Memory B cell (primary cell): ENCODE results near the gene PLCH1.
"Not testable (repeated sequence)": the region's sequence is repeated elsewhere in the genome, so short reads cannot be mapped to it uniquely, and the experiment has no call there.

Source experiments
- ATAC-seq: fragments of 150-1000 bp; cut with Tn5 transposase; 2 replicates; pipeline ENCODE4 v1.10.0; 2021; ENCODE audit warnings: low read depth, mild to moderate bottlenecking, moderate library complexity
- DNase-seq, 2 donors: peaks; one replicate each; pipeline ENCODE4 v3.0.0; 2022; ENCODE audit warnings: low spot score in 2 of 2
- H3K27ac Mint-ChIP-seq: one replicate; pipeline ENCODE4 v1.8.0; 2022; ENCODE audit warnings: mild to moderate bottlenecking, moderate library complexity, mixed read lengths
- H3K27me3 Mint-ChIP-seq: one replicate; pipeline ENCODE4 v1.8.0; 2022; ENCODE audit warnings: mixed read lengths
- H3K36me3 Mint-ChIP-seq: one replicate; pipeline ENCODE4 v1.8.0; 2022; ENCODE audit warnings: mild to moderate bottlenecking, mixed read lengths
- H3K4me1 Mint-ChIP-seq: one replicate; pipeline ENCODE4 v1.8.0; 2022; ENCODE audit warnings: mixed read lengths
- H3K4me3 Mint-ChIP-seq: one replicate; pipeline ENCODE4 v1.8.0; 2022; ENCODE audit warnings: mild to moderate bottlenecking, moderate library complexity, mixed read lengths
- H3K9me3 Mint-ChIP-seq: one replicate; pipeline ENCODE4 v1.8.0; 2022; ENCODE audit warnings: mixed read lengths

Gene PLCH1

GRCh38 chr3:155631323-155632019 lies 113.4 kb downstream of the PLCH1 start:
- no peaks in the 10 kb centered on the region for H3K4me1 Mint-ChIP-seq
- no peaks in the 10 kb centered on the region for H3K9me3 Mint-ChIP-seq
- no peaks in the 10 kb centered on the region for H3K36me3 Mint-ChIP-seq
- no peak for ATAC-seq
- H3K27me3 Mint-ChIP-seq, result no peaks in the 10 kb centered on the region
- H3K4me3 Mint-ChIP-seq, result no peak overlapping the region
- DNase-seq, result no peak
- H3K27ac Mint-ChIP-seq, result no peak overlapping the region

DNA sequence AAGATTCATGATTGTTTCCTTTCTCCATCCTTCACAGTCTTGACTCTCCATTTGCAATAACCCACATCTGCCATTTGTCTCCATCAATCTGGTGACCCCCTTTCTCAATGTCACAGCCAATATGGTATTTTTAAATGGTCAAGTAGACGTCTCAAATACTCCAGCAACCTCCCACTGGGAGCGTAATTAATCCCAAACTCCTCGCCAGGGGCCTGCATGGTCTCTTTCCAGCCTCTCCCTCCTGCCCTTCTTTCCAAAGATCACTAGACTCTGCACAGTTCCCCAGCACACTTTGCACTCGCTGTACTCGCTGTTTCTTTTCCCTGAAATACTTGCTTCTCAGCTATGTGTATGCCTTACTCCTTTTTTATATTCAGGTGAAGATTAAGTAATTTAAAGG lies 115.3 kb downstream of the PLCH1 start:
- Mint-ChIP-seq H3K27ac (no peak overlapping the region), H3K36me3 (no peaks in the 10 kb centered on the region), H3K4me3 (no peak overlapping the region), H3K27me3 (no peaks in the 10 kb centered on the region), H3K4me1 (no peaks in the 10 kb centered on the region), H3K9me3 (no peaks in the 10 kb centered on the region)
- ATAC-seq (no peak), DNase-seq (no peak)

- no peak overlapping the region for H3K4me3 Mint-ChIP-seq
- DNase-seq, result no peak
- no peak overlapping the region for H3K27ac Mint-ChIP-seq
- H3K9me3 Mint-ChIP-seq, result no peaks in the 10 kb centered on the region
- ATAC-seq, result no peak
- H3K4me1 Mint-ChIP-seq, result no peaks in the 10 kb centered on the region
- no peaks in the 10 kb centered on the region for H3K36me3 Mint-ChIP-seq
- H3K27me3 Mint-ChIP-seq, result no peaks in the 10 kb centered on the region
Observed at GRCh38 chr3:155629056-155629455, 115.8 kb downstream of the PLCH1 start.

- not testable (repeated sequence) for DNase-seq, H3K27me3 Mint-ChIP-seq, H3K36me3 Mint-ChIP-seq, H3K27ac Mint-ChIP-seq, ATAC-seq, H3K4me3 Mint-ChIP-seq, H3K4me1 Mint-ChIP-seq, H3K9me3 Mint-ChIP-seq
Observed at GRCh38 chr3:155622647-155623046, 122.2 kb downstream of the PLCH1 start.

DNA sequence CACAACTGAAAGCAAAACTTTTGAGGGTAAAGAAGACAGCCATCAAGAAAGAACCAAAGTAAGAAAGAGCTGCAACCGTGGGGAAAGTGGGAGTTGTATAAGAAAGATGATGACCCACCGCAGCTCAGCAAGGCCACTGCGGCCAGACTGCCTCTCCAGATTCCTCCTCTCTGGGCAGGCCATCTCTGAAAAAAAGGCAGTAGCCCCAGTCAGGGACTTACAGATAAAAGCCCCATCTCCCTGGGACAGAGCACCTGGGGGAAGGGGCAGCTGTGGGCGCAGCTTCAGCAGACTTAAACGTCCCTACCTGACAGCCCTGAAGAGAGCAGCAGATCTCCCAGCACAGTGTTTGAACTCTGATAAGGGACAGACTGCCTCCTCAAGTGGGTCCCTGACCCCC lies 124.3 kb downstream of the PLCH1 start:
- H3K9me3 Mint-ChIP-seq, H3K4me3 Mint-ChIP-seq, ATAC-seq, H3K27ac Mint-ChIP-seq, H3K27me3 Mint-ChIP-seq, H3K4me1 Mint-ChIP-seq, DNase-seq, H3K36me3 Mint-ChIP-seq: not testable (repeated sequence)

DNA sequence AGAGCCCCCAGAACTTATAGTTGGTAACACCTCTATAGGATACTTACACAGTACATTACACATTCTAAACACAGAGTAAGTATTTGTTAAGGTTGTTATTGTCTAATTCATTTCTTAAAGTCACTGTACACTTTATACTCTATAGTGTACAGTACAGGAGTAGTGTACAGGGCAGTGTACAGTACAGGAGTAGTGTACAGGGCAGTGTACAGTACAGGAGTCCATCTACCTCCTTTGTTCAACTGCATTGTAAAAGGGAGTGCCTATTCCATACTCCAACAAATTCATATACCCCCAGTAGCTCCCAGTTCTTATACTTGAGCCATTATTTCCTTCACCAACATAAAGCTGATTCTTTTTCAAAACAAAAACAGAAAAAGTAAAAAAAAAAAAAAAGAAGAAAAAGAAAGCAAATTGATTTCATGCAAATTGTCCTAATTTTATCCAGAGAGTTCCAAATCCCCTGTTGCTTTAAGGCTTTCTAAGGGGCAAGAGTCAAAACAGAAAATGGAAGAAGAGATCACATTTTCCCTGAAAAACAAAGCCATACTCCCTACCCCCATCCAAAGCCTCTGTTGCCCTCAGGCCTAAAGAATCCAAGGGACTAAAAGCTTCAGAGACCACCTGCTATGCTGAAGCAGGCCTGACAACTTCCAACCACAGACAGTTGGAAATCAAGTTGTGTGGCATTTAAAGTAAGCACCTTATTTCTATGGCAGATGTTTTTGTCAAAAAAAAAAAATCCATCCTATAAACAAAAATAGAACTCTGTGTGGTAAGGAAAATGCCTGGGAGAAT lies 125.6 kb downstream of the PLCH1 start:
- no peak overlapping the region for H3K4me3 Mint-ChIP-seq
- H3K36me3 Mint-ChIP-seq, result no peaks in the 10 kb centered on the region
- peaks cover 10% of the 10 kb centered on the region for H3K9me3 Mint-ChIP-seq
- DNase-seq (no peak), ATAC-seq (no peak)
- H3K27me3 Mint-ChIP-seq, result peaks cover 3% of the 10 kb centered on the region
- no peak overlapping the region for H3K27ac Mint-ChIP-seq
- no peaks in the 10 kb centered on the region for H3K4me1 Mint-ChIP-seq

GRCh38 chr3:155618543-155618942 lies 126.3 kb downstream of the PLCH1 start:
- ATAC-seq (no peak), DNase-seq (no peak)
- Mint-ChIP-seq H3K4me1 (no peaks in the 10 kb centered on the region), H3K9me3 (peaks cover 14% of the 10 kb centered on the region), H3K27me3 (peaks cover 3% of the 10 kb centered on the region), H3K36me3 (no peaks in the 10 kb centered on the region), H3K27ac (no peak overlapping the region), H3K4me3 (no peak overlapping the region)

DNA sequence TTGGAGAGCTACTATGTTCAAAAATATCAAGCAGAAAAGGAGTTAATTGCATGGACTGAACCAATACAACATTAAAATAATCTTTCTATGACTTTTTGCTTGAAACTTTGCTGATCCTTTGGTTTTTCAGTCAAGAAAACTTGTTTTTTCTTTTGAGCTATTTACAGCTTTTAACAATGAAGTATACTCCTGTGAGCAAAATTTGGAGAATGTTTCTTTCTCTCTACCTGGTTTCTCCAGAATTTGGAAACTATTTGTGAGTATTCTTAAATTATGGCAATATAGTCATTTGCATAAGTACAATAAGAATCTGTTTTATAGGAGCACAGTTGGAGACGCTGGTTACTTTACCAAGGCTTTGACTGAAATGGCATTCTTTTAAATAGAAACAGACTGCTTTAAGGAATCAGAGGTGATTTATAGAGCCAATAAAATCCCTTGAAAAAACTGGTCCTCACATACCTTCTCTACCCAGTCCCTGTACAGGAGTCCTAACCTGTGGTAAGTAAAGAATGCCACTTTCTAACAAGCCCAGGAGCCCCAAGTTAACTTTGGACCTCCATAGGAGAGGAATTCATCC lies 127.4 kb downstream of the PLCH1 start:
- H3K27me3 Mint-ChIP-seq, result peaks cover 3% of the 10 kb centered on the region

DNA sequence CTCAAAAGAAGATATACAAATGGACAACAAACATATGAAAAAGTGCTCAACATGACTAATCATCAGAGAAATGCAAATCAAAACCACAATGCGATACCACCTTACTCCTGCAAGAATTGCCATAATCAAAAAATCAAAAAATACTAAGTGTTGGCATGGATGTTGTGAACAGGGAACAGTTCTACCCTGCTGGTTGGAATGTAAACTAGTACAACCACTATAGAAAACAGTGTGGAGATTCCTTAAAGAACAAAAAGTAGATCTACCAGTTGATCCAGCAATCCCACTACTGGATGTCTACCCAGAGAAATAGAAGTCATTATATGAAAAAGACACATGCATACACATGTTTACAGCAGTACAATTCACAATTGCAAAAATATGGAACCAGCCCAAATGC lies 129.7 kb downstream of the PLCH1 start:
- H3K4me1 Mint-ChIP-seq, H3K27me3 Mint-ChIP-seq, H3K36me3 Mint-ChIP-seq, H3K4me3 Mint-ChIP-seq, DNase-seq, H3K27ac Mint-ChIP-seq, ATAC-seq: not testable (repeated sequence)
- peaks cover 17% of the 10 kb centered on the region for H3K9me3 Mint-ChIP-seq

More for the DNA sequence above, 127.4 kb downstream of the PLCH1 start:
- Mint-ChIP-seq H3K4me3 (no peak overlapping the region), H3K4me1 (no peaks in the 10 kb centered on the region), H3K36me3 (no peaks in the 10 kb centered on the region), H3K27ac (no peak overlapping the region), H3K9me3 (peaks cover 15% of the 10 kb centered on the region)
- DNase-seq, result no peak
- ATAC-seq, result no peak

- not testable (repeated sequence) for H3K4me1 Mint-ChIP-seq, DNase-seq, H3K27ac Mint-ChIP-seq, H3K36me3 Mint-ChIP-seq, H3K4me3 Mint-ChIP-seq, H3K27me3 Mint-ChIP-seq, ATAC-seq
- peaks cover 17% of the 10 kb centered on the region for H3K9me3 Mint-ChIP-seq
Observed at GRCh38 chr3:155614410-155614809, 130.5 kb downstream of the PLCH1 start.

- no peak overlapping the region for H3K4me3 Mint-ChIP-seq
- H3K9me3 Mint-ChIP-seq, result peaks cover 23% of the 10 kb centered on the region
- no peaks in the 10 kb centered on the region for H3K4me1 Mint-ChIP-seq
- DNase-seq (no peak), ATAC-seq (no peak)
- no peak overlapping the region for H3K27ac Mint-ChIP-seq
- H3K27me3 Mint-ChIP-seq, result no peaks in the 10 kb centered on the region
- H3K36me3 Mint-ChIP-seq, result no peaks in the 10 kb centered on the region
Observed at GRCh38 chr3:155611456-155611855, 133.4 kb downstream of the PLCH1 start.

- no peak for ATAC-seq
- no peak overlapping the region for H3K27ac Mint-ChIP-seq
- peaks cover 14% of the 10 kb centered on the region for H3K9me3 Mint-ChIP-seq
- H3K4me1 Mint-ChIP-seq, result no peaks in the 10 kb centered on the region
- no peak for DNase-seq
- H3K4me3 Mint-ChIP-seq, result no peak overlapping the region
- no peaks in the 10 kb centered on the region for H3K27me3 Mint-ChIP-seq
- H3K36me3 Mint-ChIP-seq, result no peaks in the 10 kb centered on the region
Observed at GRCh38 chr3:155609586-155609985, 135.3 kb downstream of the PLCH1 start.

DNA sequence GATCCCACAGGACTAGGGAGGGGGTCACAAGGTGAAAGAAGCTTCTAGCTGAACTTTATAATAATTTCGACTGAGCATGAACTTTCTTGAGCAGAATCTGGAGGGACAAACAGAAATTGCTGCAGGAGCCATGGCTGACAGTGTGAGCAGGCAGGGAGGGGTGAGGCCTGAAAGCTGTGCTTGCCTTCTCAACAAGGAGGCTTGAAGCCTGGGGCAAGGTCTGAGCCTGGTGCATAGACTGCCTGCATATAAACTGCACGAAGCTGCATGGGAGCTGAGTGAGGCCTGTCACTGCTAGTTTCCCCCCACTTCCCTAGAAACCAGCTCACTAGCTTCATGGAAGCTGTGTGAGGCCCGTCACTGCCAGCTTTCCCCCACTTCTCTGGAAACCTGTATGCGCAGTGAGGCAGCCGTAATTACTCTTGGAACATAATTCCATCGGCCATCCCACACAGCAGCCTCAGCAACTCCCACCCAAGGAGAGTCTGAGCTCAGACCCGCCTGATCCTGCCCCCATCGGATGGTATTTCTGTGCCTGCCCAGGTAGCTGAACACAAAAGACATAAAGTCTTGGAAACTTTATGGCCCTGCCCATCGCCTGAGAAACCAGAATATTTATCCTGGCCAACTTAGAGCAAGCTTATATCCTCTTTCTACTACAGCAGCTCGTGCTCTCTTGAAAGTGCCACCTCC lies 136.5 kb downstream of the PLCH1 start:
- peaks cover 9% of the 10 kb centered on the region for H3K9me3 Mint-ChIP-seq
- H3K4me3 Mint-ChIP-seq, result no peak overlapping the region
- no peaks in the 10 kb centered on the region for H3K27me3 Mint-ChIP-seq
- no peak overlapping the region for H3K27ac Mint-ChIP-seq
- ATAC-seq (no peak), DNase-seq (no peak)
- H3K4me1 Mint-ChIP-seq, result no peaks in the 10 kb centered on the region
- no peaks in the 10 kb centered on the region for H3K36me3 Mint-ChIP-seq

GRCh38 chr3:155607761-155608160 lies 137.1 kb downstream of the PLCH1 start:
- ATAC-seq (no peak), DNase-seq (no peak)
- Mint-ChIP-seq H3K4me3 (no peak overlapping the region), H3K27ac (no peak overlapping the region), H3K36me3 (no peaks in the 10 kb centered on the region), H3K9me3 (peaks cover 8% of the 10 kb centered on the region), H3K4me1 (no peaks in the 10 kb centered on the region), H3K27me3 (no peaks in the 10 kb centered on the region)
